K562 (cell line): ENCODE results near the gene SERPINF2. TPM values are rescaled to one million over a fixed set of nuclear protein-coding genes. Genes with fewer than 3 reads are reported as not detected.
A peak's percentile ranks its signal among the peaks of the same experiment; 100 is the strongest.

Experiments
- ARID2 ChIP-seq: fragments of 450-650 bp; IDR thresholded peaks from 2 replicates; pipeline ENCODE4 v1.6.1; 2017; ENCODE audit warnings: antibody characterized with exemption, mild to moderate bottlenecking
- ASH1L ChIP-seq: fragments of 450-650 bp; IDR thresholded peaks from 2 replicates; pipeline ENCODE4 v1.6.1; 2018; ENCODE audit warnings: borderline replicate concordance, mild to moderate bottlenecking, low read depth; ENCODE audit not compliant: partially characterized antibody
- ATF4 ChIP-seq: fragments of 450-650 bp; formaldehyde crosslinking; IDR thresholded peaks from 2 replicates; pipeline ENCODE4 v1.4.0; 2022; ENCODE audit warnings: mild to moderate bottlenecking, moderate library complexity
- CHD1 ChIP-seq: fragments of 200-600 bp; sonication (generic); IDR thresholded peaks from one replicate; pipeline ENCODE4 v1.6.1; 2012; ENCODE audit warnings: mild to moderate bottlenecking, moderate library complexity, low read length, inconsistent platforms
- CREB1 ChIP-seq, 2 experiments: sonication (generic) in 1 of 2; formaldehyde crosslinking in 1 of 2; IDR thresholded peaks; 2 replicates each; pipeline versions ENCODE4 v1.6.1 to v1.8.0; 2012 to 2022; ENCODE audit warnings: inconsistent platforms in 1 of 2, mild to moderate bottlenecking in 1 of 2, missing genetic modification reagents in 1 of 2, moderate library complexity in 1 of 2
- DMBX1 ChIP-seq: fragments of 250-450 bp; sonication (Bioruptor Pico); IDR thresholded peaks from 2 replicates; pipeline ENCODE4 v1.8.0; 2022; ENCODE audit warnings: inconsistent platforms, mild to moderate bottlenecking, moderate library complexity, borderline replicate concordance
- DNMT1 ChIP-seq: fragments of 450-650 bp; IDR thresholded peaks from 2 replicates; pipeline ENCODE4 v1.6.1; 2016; ENCODE audit warnings: antibody characterized with exemption, mild to moderate bottlenecking
- ELF4 ChIP-seq: fragments of 450-650 bp; formaldehyde crosslinking; IDR thresholded peaks from 2 replicates; pipeline ENCODE4 v1.4.0; 2022; ENCODE audit warnings: missing genetic modification characterization
- ESRRA ChIP-seq: fragments of 450-650 bp; IDR thresholded peaks from 2 replicates; pipeline ENCODE4 v1.6.1; 2014; ENCODE audit warnings: low read depth, mild to moderate bottlenecking, moderate library complexity, borderline replicate concordance
- GABPB2 ChIP-seq: fragments of 250-450 bp; sonication (Bioruptor Pico); conservative IDR thresholded peaks from 2 replicates; pipeline ENCODE4 v1.5.1; 2021; ENCODE audit warnings: mild to moderate bottlenecking
- IFI16 ChIP-seq: fragments of 250-450 bp; sonication (Bioruptor Pico); IDR thresholded peaks from 2 replicates; pipeline ENCODE4 v2.1.2; 2022; ENCODE audit warnings: mild to moderate bottlenecking, inconsistent platforms
- MYC ChIP-seq, 2 experiments: fragments of 250-450 bp in 1 of 2; sonication (Bioruptor Pico) in 1 of 2; IDR thresholded peaks; 2 replicates each; pipeline versions ENCODE4 v1.5.1 to v1.6.1; 2012 to 2021; ENCODE audit warnings: low read depth in 2 of 2, borderline replicate concordance in 1 of 2, improper control_type of control experiment in 1 of 2, low read length in 1 of 2, mild to moderate bottlenecking in 1 of 2, moderate library complexity in 1 of 2
- PREB ChIP-seq: sonication (generic); formaldehyde crosslinking; IDR thresholded peaks from 2 replicates; pipeline ENCODE4 v1.8.1; 2023; ENCODE audit warnings: mild to moderate bottlenecking, missing genetic modification reagents
- RBFOX2 ChIP-seq: fragments of 200-400 bp; formaldehyde crosslinking; IDR thresholded peaks from 2 replicates; pipeline ENCODE4 v1.6.1; 2017; ENCODE audit warnings: low read depth, mild to moderate bottlenecking, low read length, moderate library complexity
- SETDB1 ChIP-seq: IDR thresholded peaks from one replicate; pipeline ENCODE4 v1.6.1; 2012; ENCODE audit warnings: low read length, control low read depth, inconsistent platforms
- SMAD1 ChIP-seq: fragments of 150-350 bp; IDR thresholded peaks from 2 replicates; pipeline ENCODE4 v1.6.1; 2014; ENCODE audit warnings: low read length, low read depth; ENCODE audit not compliant: partially characterized antibody
- SMARCC2 ChIP-seq: fragments of 450-650 bp; IDR thresholded peaks from 2 replicates; pipeline ENCODE4 v1.6.1; 2017; ENCODE audit warnings: antibody characterized with exemption, moderate library complexity, mild to moderate bottlenecking, low read depth
- USF2 ChIP-seq: sonication (generic); formaldehyde crosslinking; IDR thresholded peaks from 2 replicates; pipeline ENCODE4 v1.5.0; 2020; ENCODE audit warnings: missing genetic modification reagents
- XRCC4 ChIP-seq: IDR thresholded peaks from one replicate; pipeline ENCODE4 v1.6.1; 2011; ENCODE audit not compliant: insufficient read depth, insufficient read length; ENCODE audit errors: extremely low read depth
- ZBTB26 ChIP-seq: fragments of 450-650 bp; formaldehyde crosslinking; IDR thresholded peaks from 2 replicates; pipeline ENCODE4 v1.4.0; 2022; ENCODE audit warnings: missing genetic modification characterization
- ZNF282 ChIP-seq: sonication (generic); formaldehyde crosslinking; IDR thresholded peaks from 2 replicates; pipeline ENCODE4 v1.8.1; 2023; ENCODE audit warnings: missing genetic modification reagents
- ZNF311 ChIP-seq: fragments of 250-450 bp; sonication (Bioruptor Pico); IDR thresholded peaks from 2 replicates; pipeline ENCODE4 v1.4.0; 2020; ENCODE audit warnings: mild to moderate bottlenecking, moderate library complexity
- ZNF583 ChIP-seq: fragments of 250-450 bp; sonication (Bioruptor Pico); IDR thresholded peaks from 2 replicates; pipeline ENCODE4 v1.4.0; 2020
- ZNF778 ChIP-seq: fragments of 450-650 bp; formaldehyde crosslinking; IDR thresholded peaks from 2 replicates; pipeline ENCODE4 v1.4.0; 2020; ENCODE audit warnings: mild to moderate bottlenecking, moderate library complexity
- ZSCAN29 ChIP-seq: fragments of 450-650 bp; IDR thresholded peaks from 2 replicates; pipeline ENCODE4 v1.6.1; 2017
- polyA plus RNA-seq, 8 experiments: library from polyadenylated mRNA; depleted of rRNA in 4 of 8; stranded (reverse) in 5 of 8; unstranded in 3 of 8; fragments of >200 nt; fragmentation: Nextera tagmentation in 2 of 8; fragmentation: Illumina TruSeq in 1 of 8; extraction: Ambion mirVana in 2 of 8; extraction: Trizol in 1 of 8; gene quantifications; 2 replicates each; pipeline versions ENCODE4 v1.2.1 to v1.2.3, GENCODE V29; 2011 to 2014; ENCODE audit warnings: inconsistent platforms in 1 of 8, missing spikeins in 1 of 8
- total RNA-seq, 7 experiments: library from RNA; depleted of rRNA in 6 of 7; stranded (reverse); fragments of >200 nt in 6 of 7; fragmentation: Illumina TruSeq in 2 of 7; extraction: Trizol in 2 of 7; gene quantifications; 2 replicates each; pipeline versions ENCODE4 v1.2.1 to v1.2.3, GENCODE V29; 2011 to 2021; ENCODE audit warnings: low replicate concordance in 1 of 7

The SERPINF2 gene
- total and polyA plus RNA-seq, 9 of the 15 experiments (the other 6 are each of a cell fraction or from before 2014, with no cell fraction given) = 0.22 TPM; not detected in 8

- TF ChIP-seq GABPB2 (no peak), SMARCC2 (no peak), DNMT1 (no peak), SETDB1 (no peak), ZNF282 (CRISPR knock-in tag) (no peak), IFI16 (CRISPR knock-in tag) (no peak), ASH1L (no peak), ZNF778 (no peak), CHD1 (no peak), ZNF583 (CRISPR knock-in tag) (no peak), XRCC4 (no peak), ESRRA (no peak), RBFOX2 (no peak), ZSCAN29 (no peak), SMAD1 (no peak), MYC (IDR thresholded peaks at IDR 0.05; ENCODE audit: low read depth, low read length) (no peak), MYC (CRISPR knock-in tag; IDR thresholded peaks at IDR 0.05; ENCODE audit: borderline replicate concordance, low read depth) (no peak), CREB1 (IDR thresholded peaks at IDR 0.05) (no peak), CREB1 (CRISPR knock-in tag; IDR thresholded peaks at IDR 0.05) (no peak), ZBTB26 (CRISPR knock-in tag) (no peak), PREB (CRISPR knock-in tag) (no peak), ATF4 (CRISPR knock-in tag) (no peak), ELF4 (CRISPR knock-in tag) (no peak), ARID2 (no peak), USF2 (0 out of 2 replicates have a peak, but pooled peaks have one; percentile 5), DMBX1 (no peak), ZNF311 (no peak)
These were observed 50.1 kb downstream of the SERPINF2 start (continued) for GRCh38 chr17:1792495-1793446.
